ENCODE results near the gene ASCC1. TPM values are rescaled to one million over a fixed set of nuclear protein-coding genes. Genes with fewer than 3 reads are reported as not detected.
"Not testable (repeated sequence)": the region's sequence is repeated elsewhere in the genome, so short reads cannot be mapped to it uniquely, and the experiment has no call there.

ASCC1 gene
- polyA plus RNA-seq, 3 donors from 2014 or later: 36.9 to 57.6 (median 40.5) TPM

GRCh38 chr10:72110673-72111401 is 105.2 kb downstream of the ASCC1 start:
- no peaks in the 10 kb centered on the region for H3K9me3 Mint-ChIP-seq

DNA sequence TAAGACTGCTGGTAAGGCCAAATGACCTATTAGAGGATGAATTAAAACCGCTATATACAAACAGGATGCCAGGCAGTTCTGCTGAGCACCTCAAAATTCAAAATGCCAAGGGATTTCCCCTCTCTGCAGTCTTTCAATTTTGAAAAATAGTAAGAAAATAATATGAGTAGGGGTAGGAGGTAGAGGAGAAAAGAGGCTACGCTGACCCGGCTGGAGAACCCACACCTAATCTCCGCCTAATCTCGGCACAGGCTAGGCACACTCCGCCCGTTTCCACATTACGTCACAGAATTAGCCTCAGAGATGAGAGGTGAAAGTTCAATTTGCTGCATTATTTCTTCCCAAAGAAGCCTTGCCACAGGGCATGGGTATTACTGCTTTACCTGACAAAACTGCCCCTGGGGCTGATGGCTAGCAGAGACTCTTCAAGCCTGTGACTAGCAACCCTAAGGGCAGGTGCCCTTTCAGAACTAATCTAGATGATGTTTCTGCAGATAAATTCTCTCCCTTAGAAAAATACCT is 106.4 kb downstream of the ASCC1 start:
- H3K4me1 Mint-ChIP-seq: peaks cover 16 to 17% of the 10 kb centered on the region in 2 donors
- no peak overlapping the region for H3K4me3 Mint-ChIP-seq
- peaks cover 6 to 28% (median 17%) of the 10 kb centered on the region in 3 donors for H3K36me3 Mint-ChIP-seq
- no peak overlapping the region for H3K27ac Mint-ChIP-seq
- DNase-seq: no peak
- peaks cover 0 to 5% (median 1%) of the 10 kb centered on the region in 3 donors for H3K27me3 Mint-ChIP-seq (ENCODE audit: low read depth in 3 of 3)
- no peaks in the 10 kb centered on the region for H3K9me3 Mint-ChIP-seq

More at GRCh38 chr10:72110673-72111401, 105.2 kb downstream of the ASCC1 start:
- H3K4me3 Mint-ChIP-seq: no peak overlapping the region
- H3K4me1 Mint-ChIP-seq: peaks cover 16 to 17% of the 10 kb centered on the region in 2 donors
- H3K27me3 Mint-ChIP-seq (ENCODE audit: low read depth in 3 of 3): peaks cover 0 to 5% (median 1%) of the 10 kb centered on the region in 3 donors
- peaks cover 7 to 36% (median 23%) of the 10 kb centered on the region in 3 donors for H3K36me3 Mint-ChIP-seq
- no peak overlapping the region for H3K27ac Mint-ChIP-seq
- DNase-seq: no peak

DNA sequence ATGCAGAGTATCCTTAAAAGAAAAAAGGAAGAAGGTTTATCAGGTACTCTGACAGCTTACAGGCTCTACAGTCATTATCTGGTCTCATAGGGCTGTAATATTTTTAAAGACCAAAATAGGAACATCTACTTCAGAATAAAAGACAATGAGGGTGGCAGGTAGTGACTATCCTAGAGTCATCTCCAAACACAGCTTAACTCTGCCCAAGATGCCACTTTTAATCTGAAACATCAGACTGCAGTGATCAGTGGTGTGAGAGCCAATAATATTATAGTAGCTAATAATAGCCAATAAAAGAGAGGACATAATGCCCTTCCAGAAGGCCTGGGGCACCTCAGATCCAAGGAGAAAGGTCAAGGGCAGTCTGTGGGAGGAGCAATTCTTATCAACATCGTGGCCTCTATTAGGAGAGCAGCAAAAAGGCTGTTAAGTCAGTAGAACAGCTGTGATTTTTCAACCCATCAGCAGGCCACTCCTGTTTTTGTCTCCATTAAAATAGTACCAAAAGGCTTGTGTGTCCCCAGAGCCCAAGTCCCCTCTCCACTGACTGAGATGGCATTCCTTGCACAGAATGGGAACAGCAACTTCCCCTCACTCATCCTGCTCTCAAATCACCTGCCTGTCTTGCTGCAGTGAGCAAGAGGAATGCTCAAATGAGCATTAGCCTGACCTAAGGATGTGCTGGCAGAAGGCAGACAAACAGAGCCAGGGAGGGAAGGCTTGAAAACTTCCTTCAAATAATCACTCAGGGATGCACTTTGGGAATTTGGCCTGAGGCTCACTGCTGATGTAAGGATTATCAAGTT is 107.0 kb downstream of the ASCC1 start:
- H3K27me3 Mint-ChIP-seq (ENCODE audit: low read depth in 3 of 3): peaks cover 0 to 5% (median 1%) of the 10 kb centered on the region in 3 donors
- no peak for DNase-seq
- no peak overlapping the region for H3K4me3 Mint-ChIP-seq
- peaks cover 16 to 17% of the 10 kb centered on the region in 2 donors for H3K4me1 Mint-ChIP-seq
- peak overlapping the region in 4 of 6 donors; percentile 23 to 49 (median 38) for H3K27ac Mint-ChIP-seq
- H3K9me3 Mint-ChIP-seq: no peaks in the 10 kb centered on the region
- peaks cover 6 to 31% (median 17%) of the 10 kb centered on the region in 3 donors for H3K36me3 Mint-ChIP-seq

DNA sequence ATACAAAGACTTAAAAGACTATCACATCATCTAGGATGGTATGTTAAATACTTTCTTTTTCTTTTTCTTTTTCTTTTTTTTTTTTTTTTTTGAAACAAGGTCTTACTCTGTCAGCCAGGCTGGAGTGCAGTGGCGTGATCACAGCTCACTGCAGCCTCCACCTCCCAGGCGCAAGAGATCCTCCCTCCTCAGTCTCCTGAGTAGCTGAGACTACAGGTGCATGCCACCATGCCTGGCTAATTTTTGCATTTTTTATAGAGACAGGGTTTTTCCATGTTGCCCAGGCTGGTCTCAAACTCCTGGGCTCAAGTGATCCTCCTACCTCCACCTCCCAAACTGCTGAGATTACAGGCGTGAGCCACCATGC is 108.1 kb downstream of the ASCC1 start:
- peaks cover 6 to 30% (median 20%) of the 10 kb centered on the region in 3 donors for H3K36me3 Mint-ChIP-seq
- not testable (repeated sequence) for H3K27me3 Mint-ChIP-seq (ENCODE audit: low read depth in 3 of 3)

GRCh38 chr10:72107325-72108003 is 108.6 kb downstream of the ASCC1 start:
- Mint-ChIP-seq H3K9me3 (no peaks in the 10 kb centered on the region), H3K4me3 (peak overlapping the region; percentile 37 to 67 (median 53)), H3K4me1 (peaks cover 16 to 17% of the 10 kb centered on the region in 2 donors), H3K36me3 (peaks cover 6 to 31% (median 22%) of the 10 kb centered on the region in 3 donors), H3K27me3 (ENCODE audit: low read depth in 3 of 3) (peaks cover 0 to 5% (median 1%) of the 10 kb centered on the region in 3 donors), H3K27ac (peak overlapping the region; percentile 42 to 88 (median 69))
- peak in 1 of 3 donors; percentile 26 for DNase-seq

More for the DNA sequence above, 108.1 kb downstream of the ASCC1 start:
- H3K9me3 Mint-ChIP-seq, DNase-seq: not testable (repeated sequence)
- Mint-ChIP-seq H3K4me3 (peak overlapping the region in 1 of 5 donors; percentile 67), H3K4me1 (peaks cover 16 to 17% of the 10 kb centered on the region in 2 donors), H3K27ac (peak overlapping the region; percentile 42 to 80 (median 69))

GRCh38 chr10:72106896-72107295 is 109.2 kb downstream of the ASCC1 start:
- no peaks in the 10 kb centered on the region for H3K9me3 Mint-ChIP-seq
- peak overlapping the region; percentile 21 to 60 (median 47) for H3K4me3 Mint-ChIP-seq
- H3K4me1 Mint-ChIP-seq: peaks cover 16 to 17% of the 10 kb centered on the region in 2 donors
- H3K27me3 Mint-ChIP-seq (ENCODE audit: low read depth in 3 of 3): peaks cover 0 to 5% (median 1%) of the 10 kb centered on the region in 3 donors
- no peak for DNase-seq
- H3K36me3 Mint-ChIP-seq: peaks cover 11 to 31% (median 22%) of the 10 kb centered on the region in 3 donors
- peak overlapping the region; percentile 18 to 88 (median 59) for H3K27ac Mint-ChIP-seq

- Mint-ChIP-seq H3K9me3 (no peaks in the 10 kb centered on the region), H3K27me3 (ENCODE audit: low read depth in 3 of 3) (peaks cover 0 to 5% (median 0%) of the 10 kb centered on the region in 3 donors), H3K4me1 (peaks cover 16 to 17% of the 10 kb centered on the region in 2 donors), H3K27ac (peak overlapping the region in 5 of 6 donors; percentile 18 to 88 (median 63)), H3K4me3 (peak overlapping the region in 4 of 5 donors; percentile 18 to 57 (median 23)), H3K36me3 (peaks cover 15 to 36% (median 27%) of the 10 kb centered on the region in 3 donors)
- no peak for DNase-seq
Measured at GRCh38 chr10:72106154-72106849, 109.8 kb downstream of the ASCC1 start.

DNA sequence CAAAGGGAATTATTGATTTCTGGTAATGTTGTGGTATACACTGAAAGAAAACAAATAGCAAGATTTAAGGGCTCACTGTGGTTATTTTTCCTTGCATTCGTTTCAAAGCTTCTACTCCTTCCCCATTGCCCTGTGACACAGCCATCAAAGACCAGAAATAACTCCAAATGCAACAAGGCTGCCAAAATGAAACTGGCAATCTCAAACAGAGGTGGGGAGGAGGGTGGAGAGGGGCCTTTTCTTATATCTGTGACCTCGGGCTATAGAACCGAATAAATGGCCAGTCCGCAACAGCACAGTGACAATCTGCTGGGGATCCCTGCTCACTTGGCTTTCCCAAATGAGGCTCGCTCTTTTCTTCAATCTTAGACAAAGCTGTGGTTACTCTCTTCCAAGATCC is 110.4 kb downstream of the ASCC1 start:
- Mint-ChIP-seq H3K4me3 (no peak overlapping the region), H3K36me3 (peaks cover 19 to 42% (median 30%) of the 10 kb centered on the region in 3 donors), H3K27me3 (ENCODE audit: low read depth in 3 of 3) (peaks cover 0 to 5% (median 0%) of the 10 kb centered on the region in 3 donors), H3K4me1 (peaks cover 16 to 17% of the 10 kb centered on the region in 2 donors), H3K27ac (no peak overlapping the region), H3K9me3 (no peaks in the 10 kb centered on the region)
- DNase-seq: no peak

GRCh38 chr10:72105098-72105475 is 111.0 kb downstream of the ASCC1 start:
- Mint-ChIP-seq H3K9me3 (no peaks in the 10 kb centered on the region), H3K4me1 (peaks cover 16 to 17% of the 10 kb centered on the region in 2 donors), H3K27me3 (ENCODE audit: low read depth in 3 of 3) (peaks cover 0 to 5% (median 0%) of the 10 kb centered on the region in 3 donors), H3K4me3 (no peak overlapping the region), H3K36me3 (peaks cover 19 to 42% (median 30%) of the 10 kb centered on the region in 3 donors), H3K27ac (no peak overlapping the region)
- no peak for DNase-seq

GRCh38 chr10:72104472-72105097 is 111.5 kb downstream of the ASCC1 start:
- H3K36me3 Mint-ChIP-seq: peaks cover 19 to 41% (median 34%) of the 10 kb centered on the region in 3 donors

DNA sequence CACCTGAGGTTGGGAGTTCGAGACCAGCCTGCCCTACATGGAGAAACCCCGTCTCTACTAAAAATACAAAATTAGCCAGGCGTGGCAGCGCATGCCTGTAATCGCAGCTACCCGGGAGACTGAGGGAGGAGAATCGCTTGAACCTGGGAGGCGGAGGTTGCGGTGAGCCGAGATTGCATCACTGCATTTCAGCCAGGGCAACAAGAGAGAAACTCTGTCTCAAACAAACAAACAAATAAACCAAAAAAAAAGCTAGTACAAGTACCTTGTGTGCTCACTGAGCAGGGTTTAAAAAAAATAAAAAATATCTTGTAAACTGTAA is 116.5 kb downstream of the ASCC1 start:
- peak overlapping the region in 1 of 6 donors; percentile 13 for H3K27ac Mint-ChIP-seq
- no peak overlapping the region for H3K4me3 Mint-ChIP-seq
- peaks cover 21 to 68% (median 41%) of the 10 kb centered on the region in 3 donors for H3K36me3 Mint-ChIP-seq
- peaks cover 0 to 2% of the 10 kb centered on the region in 2 donors for H3K4me1 Mint-ChIP-seq
- H3K9me3 Mint-ChIP-seq: no peaks in the 10 kb centered on the region
- peaks cover 0 to 3% (median 0%) of the 10 kb centered on the region in 3 donors for H3K27me3 Mint-ChIP-seq (ENCODE audit: low read depth in 3 of 3)
- DNase-seq: no peak

More at GRCh38 chr10:72104472-72105097, 111.5 kb downstream of the ASCC1 start:
- H3K27me3 Mint-ChIP-seq (ENCODE audit: low read depth in 3 of 3): peaks cover 0 to 5% (median 0%) of the 10 kb centered on the region in 3 donors
- peaks cover 16 to 17% of the 10 kb centered on the region in 2 donors for H3K4me1 Mint-ChIP-seq
- H3K4me3 Mint-ChIP-seq: no peak overlapping the region
- H3K9me3 Mint-ChIP-seq: no peaks in the 10 kb centered on the region
- DNase-seq: no peak
- no peak overlapping the region for H3K27ac Mint-ChIP-seq

DNA sequence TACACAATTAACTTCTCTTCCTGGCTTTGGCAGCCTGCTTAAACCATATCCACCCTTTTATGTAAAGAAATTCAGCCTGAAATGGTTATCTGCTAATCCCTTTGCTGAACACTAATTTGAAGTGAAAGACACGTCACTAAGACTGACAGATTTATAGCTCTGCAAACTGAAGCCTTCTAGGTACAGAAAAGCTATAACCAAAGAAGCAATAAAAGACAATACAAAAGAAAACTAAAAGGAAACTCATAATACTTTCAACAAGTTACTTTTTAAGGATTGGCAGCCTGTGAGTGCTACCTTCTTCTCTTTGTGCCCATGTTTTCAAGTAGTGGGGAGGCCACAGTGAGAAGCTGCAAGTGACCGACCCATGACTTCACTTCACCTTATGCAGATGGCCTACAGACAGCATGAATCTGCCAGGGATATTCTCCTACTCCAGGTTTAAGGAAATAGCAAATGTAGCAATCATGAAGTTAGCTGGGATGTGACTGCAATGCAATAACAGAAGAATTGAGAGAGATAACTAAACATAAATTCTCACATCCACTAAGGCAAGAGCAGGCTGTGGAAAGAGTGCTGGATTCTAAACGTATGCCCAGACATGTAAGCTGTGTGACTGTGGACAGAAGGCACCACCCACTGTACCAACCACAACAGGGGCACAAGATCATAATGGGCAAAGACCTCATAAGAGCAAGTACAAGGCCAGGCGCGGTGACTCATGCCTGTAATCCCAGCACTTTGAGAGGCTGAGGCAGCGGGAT is 117.1 kb downstream of the ASCC1 start:
- Mint-ChIP-seq H3K36me3 (peaks cover 24 to 71% (median 41%) of the 10 kb centered on the region in 3 donors), H3K4me3 (no peak overlapping the region), H3K27me3 (ENCODE audit: low read depth in 3 of 3) (peaks cover 0 to 3% (median 0%) of the 10 kb centered on the region in 3 donors), H3K27ac (peak overlapping the region in 1 of 6 donors; percentile 13), H3K4me1 (peaks cover 0 to 2% of the 10 kb centered on the region in 2 donors), H3K9me3 (no peaks in the 10 kb centered on the region)
- DNase-seq: no peak

Data from immature natural killer cell (primary cell).